HG03159 (cell line): ENCODE data around the gene CSH2.
"Not testable (repeated sequence)": the region's sequence is repeated elsewhere in the genome, so short reads cannot be mapped to it uniquely, and the experiment has no call there.

ENCODE experiments used
- ATAC-seq: cut with Tn5 transposase; IDR thresholded peaks from one replicate; pipeline ENCODE4 v1.9.1; 2021; ENCODE audit warnings: mild to moderate bottlenecking, moderate library complexity; ENCODE audit not compliant: unreplicated experiment

Gene CSH2

DNA sequence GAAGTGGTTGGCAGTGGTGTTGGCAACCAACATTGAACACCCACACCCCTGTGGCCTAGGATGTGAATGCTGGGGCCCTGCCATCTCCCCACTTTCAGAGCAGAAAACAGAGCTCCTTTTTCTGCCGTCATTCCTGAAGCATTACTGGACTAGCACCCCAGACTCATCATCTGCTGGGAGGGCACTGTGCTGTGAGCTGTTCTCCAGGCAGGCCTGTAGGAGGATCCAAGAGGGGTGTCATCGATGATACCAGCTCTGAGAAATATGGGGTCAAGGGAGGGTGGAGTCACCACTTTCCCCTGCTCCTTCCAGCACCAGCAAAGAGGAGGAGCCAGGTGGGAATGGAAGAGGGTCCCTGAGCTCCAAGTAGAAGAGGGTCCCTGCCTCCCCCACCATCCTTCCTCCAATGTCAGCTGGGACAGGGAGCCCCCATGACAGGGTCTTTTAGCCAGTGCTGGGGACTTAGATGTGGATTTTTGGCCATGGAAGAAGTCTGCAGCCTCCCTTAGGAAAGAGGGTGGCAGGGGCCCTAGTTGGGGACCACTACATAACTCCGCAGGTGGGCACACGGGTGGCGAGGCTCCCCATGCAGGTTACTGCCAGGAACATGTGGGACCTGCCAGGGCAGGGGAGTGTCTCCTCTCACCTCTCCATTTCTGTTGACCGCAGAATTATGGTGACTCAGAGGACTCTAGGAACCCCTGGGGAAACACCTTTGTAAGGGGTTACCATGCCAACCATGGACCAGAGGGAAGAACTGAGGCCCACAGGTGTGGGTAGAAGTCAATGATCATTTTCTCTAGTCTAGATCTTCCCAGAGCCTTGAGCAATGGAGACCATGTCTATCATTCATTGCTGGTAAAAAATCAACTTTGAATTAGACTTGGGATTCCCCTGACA is 25.7 kb upstream of the CSH2 start:
- ATAC-seq: not testable (repeated sequence)

DNA sequence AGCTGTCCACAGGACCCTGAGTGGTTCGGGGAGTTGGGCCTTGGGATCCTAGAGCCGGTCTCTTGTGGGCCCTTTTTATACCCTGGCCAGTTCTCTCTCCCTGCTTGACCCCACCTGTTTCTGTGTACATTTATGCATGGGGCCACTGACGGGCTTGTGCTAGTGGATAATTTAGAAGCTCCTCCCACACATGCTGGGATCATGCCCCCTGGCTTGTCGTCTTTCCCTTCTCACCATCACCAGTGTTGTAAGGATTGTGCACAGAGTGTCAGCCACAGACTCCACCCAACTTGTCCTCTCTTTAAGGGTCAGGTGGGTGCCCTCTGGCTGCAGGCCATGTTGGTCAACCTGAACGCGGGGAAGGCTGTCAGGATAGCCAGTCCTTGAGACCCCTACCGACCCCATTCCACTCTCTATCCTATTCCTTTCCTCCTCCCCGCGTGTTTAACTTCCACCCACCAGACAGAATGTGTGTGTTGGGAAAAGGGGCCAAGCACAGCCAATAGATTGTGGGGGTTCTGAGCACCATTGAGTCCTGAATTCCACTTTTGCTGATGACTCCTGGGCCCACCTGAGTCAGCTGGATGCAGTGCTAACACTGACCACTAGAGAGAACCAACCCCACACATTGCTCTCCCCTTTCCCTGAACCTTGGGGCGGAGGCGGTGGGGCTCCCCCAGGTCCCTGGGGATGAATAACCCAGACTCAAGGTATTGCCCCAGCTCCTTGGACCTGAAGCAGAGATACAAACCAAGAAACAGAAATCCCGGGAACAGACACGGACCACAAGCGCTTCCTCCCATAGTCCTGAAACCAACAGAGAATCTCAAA is 23.3 kb upstream of the CSH2 start, which contains the start of gene CSH1:
Gene CSH1 (minus strand): TSS at position 51 of the 831 bp plus-strand sequence. CDS start 63 bp downstream, outside the sequence.
- not testable (repeated sequence) for ATAC-seq

DNA sequence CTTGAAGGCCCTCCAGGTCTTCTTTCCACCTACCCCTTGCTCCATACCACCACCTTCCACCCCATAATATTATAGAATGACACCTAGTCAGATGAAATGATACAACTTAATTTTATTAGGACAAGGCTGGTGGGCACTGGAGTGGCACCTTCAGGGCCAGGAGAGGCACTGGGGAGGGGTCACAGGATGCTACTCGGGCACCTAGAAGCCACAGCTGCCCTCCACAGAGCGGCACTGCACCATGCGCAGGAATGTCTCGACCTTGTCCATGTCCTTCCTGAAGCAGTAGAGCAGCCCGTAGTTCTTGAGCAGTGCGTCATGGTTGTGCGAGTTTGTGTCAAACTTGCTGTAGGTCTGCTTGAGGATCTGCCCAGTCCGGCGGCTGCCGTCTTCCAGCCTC is 21.3 kb upstream of the CSH2 start:
- not testable (repeated sequence) for ATAC-seq

DNA sequence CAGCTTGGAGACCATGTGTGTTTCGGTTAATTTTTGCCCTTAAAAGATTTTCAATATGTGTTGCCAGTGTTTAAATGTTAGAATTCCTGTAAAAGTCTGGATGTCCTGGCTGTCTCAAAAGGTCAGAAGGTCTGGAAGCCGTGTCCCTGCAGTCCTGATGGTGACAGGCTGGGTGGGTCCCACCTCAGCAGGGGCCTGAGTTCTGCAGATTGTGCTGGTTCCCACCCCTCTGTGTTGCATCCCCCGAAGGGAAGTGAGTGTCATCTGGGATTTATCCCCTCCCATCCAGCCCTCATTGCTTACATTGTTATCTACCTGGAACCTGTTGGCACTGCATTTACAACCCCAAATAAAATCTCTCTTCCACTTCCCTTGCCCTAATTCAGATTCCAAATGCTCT is 20.5 kb upstream of the CSH2 start:
- not testable (repeated sequence) for ATAC-seq

DNA sequence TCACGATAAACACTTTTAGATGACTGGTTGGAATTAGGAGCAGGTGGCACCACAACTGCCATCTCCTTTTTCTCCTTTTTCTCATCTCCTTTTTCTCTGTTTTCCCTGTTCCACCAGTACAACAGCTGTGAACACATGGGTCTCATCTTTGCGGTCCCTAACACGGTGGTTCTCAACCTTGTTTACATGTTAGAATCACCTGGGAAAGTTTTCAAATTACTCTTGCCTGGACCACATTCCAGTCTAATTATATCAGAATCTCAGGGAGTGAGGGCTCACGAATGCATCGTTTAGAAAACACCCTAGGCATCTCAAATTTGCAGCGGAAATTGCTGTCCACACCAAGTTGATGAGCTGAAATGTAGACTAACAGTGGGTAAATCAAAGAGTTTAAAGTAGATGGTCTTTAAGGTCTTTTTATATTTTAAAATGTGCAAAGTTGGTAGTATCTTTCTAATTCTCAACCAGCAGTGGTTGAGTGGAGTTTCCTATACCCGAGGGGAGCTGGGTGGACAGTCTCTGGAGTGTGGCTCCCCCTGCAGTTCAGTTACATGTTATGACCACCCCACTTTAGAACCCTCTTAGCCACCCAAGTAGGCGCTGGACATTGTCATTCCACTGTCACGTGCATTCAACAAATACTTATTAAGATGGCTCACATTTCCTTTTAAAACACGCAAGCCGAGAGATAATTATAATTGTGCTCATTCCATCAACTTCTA is 19.0 kb upstream of the CSH2 start:
- ATAC-seq: not testable (repeated sequence)

DNA sequence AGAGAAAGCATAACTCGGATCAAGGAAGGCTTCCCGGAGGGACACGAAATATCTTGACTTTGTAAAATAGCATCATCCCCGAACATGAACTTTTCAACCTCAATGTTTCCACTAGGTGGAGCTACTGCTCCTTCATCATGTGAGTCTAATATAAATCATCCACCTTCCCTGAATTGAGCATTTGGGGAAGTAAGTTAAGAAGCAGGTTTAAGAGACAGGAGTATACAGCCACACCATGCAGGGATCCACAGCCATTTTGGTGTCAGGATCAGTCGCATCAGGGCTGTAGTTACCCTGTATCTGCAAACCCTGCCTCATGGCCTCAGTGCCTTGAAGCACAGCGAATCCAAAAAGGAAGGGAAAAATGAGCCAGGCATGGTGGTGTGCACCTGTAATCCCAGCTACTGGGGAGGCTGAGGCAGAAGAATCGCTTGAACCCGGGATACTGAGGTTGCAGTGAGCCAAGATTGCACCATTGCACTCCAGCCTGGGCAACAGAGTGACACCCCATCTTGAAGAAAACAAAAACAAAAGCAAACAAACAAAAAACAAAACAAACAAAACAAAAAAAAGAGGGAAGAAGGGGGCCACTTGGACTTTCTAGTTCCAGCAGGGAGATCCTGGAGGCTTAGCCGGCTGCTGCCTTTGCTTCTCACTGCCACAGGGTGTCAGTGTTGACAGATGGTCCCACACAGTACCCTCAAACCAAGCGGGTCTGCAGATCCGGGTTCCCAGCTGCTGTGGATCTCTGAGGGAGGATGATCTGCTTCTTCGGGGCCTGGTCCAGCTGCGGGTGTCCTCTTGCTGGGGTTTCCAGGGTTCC is 15.8 kb upstream of the CSH2 start:
- not testable (repeated sequence) for ATAC-seq

DNA sequence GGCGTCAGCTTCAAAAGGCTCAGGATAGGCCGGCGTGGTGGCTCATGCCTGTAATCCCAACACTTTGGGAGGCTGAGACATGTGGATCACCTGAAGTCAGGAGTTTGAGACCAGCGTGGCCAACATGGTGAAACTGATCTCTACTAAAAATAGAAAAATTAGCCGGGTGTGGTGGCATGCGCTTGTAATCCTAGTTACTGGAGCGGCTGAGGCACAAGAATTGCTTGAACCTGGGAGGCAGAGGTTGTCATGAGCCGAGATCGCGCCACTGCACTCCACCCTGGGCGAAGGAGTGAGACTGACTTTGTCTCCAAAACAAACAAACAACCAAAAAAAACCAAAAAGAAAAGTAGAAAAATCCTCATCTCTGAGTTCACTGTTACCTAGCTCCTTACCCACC is 11.6 kb upstream of the CSH2 start:
- not testable (repeated sequence) for ATAC-seq

DNA sequence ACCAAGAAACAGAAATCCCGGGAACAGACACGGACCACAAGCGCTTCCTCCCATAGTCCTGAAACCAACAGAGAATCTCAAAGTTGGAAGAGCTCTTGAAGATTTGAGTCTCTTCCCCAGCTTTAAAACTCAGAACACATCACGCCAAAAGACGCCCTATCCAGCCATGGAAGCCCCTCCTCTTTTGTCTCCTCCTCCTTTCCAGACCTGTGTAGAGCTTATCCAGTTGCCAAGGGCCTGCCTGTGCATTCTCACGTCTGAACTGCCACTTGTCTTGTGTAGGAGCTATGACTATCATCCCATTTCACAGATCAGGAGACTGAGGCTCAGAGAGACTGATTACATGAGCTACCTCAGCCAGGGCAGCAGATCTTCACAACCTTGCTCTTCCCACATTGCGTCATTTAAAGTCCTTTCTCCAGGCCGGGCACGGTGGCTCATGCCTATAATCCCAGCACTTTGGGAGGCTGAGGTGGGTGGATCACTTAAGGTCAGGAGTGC is 9.2 kb upstream of the CSH2 start:
- not testable (repeated sequence) for ATAC-seq

DNA sequence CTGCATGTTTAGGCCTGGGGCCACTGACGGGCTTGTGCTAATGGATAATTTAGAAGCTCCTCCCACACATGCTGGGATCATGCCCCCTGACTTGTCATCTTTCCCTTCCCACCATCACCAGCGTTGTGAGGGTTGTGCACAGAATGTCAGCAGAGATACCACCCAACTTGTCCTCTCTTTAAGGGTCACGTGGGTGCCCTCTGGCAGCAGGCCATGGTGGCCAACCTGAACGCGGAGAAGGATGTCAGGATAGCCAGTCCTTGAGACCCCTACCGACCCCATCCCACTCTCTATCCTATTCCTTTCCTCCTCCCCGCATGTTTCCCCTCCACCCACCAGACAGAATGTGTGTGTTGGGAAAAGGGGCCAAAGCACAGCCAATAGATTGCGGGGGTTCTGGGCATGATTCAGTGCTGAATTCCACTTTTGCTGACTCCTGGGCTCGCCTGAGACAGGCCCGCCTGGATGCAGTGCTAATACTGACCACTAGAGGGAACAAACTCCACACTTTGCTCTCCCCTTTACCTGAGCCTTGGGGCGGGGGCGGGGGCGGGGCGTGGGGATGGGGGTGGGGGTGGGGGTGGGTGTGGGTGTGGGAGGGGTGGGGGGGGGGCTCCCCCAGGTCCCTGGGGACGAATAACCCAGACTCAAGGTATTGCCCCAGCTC is 8.6 kb upstream of the CSH2 start, which contains the start of gene GH2:
Gene GH2 (minus strand): TSS at position 10 of the 667 bp plus-strand sequence. CDS start 143 bp downstream, outside the sequence.
- no peak for ATAC-seq

DNA sequence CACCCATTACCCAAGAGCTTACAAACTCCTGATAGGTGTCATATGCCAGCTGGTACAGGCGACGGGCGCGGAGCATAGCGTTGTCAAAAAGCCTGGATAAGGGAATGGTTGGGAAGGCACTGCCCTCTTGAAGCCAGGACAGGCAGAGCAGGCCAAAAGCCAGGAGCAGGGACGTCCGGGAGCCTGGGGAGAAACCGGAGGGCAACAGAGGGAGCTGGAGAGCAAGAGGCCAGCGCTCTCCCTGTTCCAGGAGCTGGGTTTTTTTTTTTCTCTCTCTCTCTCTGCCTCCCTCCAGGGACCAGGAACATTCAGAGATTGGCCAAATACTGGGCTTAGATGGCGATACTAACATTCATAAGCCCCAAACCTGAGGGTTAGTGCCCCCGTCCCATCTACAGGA is 7.9 kb upstream of the CSH2 start:
- ATAC-seq: not testable (repeated sequence)

DNA sequence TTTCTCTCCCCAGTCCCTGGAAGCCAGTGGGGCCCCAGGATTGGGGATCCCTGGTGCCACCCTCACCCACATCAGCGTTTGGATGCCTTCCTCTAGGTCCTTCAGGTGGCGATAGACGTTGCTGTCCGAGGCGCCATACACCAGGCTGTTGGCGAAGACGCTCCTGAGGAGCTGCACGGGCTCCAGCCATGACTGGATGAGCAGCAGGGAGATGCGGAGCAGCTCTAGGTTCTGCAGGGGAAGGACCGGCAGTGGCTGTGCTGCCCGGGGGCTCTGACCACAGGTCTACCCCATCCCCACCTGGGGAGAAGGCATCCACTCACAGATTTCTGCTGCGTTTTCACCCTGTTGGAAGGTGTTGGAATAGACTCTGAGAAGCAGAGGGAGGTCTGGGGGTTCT is 7.2 kb upstream of the CSH2 start:
- no peak for ATAC-seq

DNA sequence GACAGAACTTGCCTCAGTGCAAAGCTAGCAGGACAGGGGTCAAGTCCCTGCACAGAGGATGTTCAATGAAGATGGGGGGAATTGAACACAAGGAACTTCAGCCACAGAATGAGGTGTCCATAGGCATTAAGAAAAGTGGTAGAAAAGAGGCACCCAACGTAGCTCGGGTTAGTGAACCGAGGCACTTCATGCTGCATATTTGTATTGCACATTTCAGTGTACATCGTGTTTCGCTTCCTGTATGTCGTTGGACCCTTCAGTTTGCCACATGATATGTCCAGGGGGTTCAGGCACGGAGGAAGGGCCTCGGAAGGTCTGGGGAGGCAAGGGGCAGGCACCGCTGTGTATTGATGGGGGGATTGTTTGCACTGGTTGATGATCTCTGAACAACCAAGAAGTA is 4.9 kb upstream of the CSH2 start:
- not testable (repeated sequence) for ATAC-seq

DNA sequence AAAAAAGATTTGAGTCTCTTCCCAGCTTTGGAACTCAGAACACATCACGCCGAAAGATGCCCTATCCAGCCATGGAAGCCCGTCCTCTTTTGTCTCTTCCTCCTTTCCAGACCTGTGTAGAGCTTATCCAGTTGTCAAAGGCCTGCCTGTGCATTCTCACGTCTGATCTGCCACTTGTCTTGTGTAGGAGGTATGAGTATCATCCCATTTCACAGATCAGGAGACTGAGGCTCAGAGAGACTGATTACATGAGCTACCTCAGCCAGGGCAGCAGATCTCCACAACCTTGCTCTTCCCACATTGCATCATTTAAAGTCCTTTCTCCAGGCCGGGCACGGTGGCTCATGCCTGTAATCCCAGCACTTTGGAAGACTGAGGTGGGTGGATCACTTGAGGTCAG is 1.2 kb upstream of the CSH2 start:
- ATAC-seq: not testable (repeated sequence)

DNA sequence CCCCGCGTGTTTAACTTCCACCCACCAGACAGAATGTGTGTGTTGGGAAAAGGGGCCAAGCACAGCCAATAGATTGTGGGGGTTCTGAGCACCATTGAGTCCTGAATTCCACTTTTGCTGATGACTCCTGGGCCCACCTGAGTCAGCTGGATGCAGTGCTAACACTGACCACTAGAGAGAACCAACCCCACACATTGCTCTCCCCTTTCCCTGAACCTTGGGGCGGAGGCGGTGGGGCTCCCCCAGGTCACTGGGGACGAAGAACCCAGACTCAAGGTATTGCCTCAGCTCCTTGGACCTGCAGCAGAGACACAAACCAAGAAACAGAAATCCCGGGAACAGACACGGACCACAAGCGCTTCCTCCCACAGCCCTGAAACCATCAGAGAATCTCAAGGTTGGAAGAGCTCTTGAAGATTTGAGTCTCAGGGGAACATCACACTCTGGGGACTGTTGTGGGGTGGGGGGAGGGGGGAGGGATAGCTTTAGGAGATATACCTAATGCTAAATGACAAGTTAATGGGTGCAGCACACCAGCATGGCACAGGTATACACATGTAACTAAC is 667 bp upstream of the CSH2 start:
- ATAC-seq: not testable (repeated sequence)

DNA sequence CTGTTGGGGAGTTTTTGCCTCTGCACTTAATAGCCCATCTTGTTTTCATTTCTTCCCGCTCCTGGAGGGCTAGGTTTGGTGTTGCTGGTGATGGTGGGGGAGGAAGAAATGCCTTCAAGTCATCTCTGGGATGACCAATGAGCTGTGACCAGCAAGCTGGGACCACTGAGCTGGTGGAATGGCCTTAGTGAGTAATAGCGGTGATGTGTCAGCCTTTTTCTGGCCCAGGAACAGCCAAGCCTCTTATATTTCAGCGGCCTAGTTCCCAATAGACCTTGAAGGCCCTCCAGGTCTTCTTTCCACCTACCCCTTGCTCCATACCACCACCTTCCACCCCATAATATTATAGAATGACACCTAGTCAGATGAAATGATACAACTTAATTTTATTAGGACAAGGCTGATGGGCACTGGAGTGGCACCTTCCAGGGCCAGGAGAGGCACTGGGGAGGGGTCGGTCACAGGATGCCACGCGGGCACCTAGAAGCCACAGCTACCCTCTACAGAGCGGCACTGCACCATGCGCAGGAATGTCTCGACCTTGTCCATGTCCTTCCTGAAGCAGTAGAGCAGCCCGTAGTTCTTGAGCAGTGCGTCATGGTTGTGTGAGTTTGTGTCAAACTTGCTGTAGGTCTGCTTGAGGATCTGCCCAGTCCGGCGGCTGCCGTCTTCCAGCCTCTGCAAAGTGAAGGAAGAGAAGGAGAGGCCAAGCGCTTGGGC is 1.7 kb downstream of the CSH2 start:
- ATAC-seq: not testable (repeated sequence)

DNA sequence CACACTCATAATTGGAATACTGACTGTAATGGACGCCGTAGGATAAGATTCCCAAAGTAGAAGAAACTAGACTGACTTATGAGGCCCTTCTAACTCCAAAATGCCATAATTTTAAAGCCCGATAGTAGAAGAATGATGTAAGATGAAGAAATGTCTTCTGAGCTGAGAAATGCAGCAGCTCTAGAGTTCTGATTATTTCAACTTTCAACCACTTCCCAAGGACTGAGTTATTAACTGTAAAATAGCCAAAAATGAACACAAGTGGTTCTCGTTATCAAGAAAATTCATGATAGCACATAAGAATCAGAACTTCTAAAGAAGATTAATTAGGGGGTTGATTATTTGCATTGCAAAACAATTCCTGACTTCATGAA is 3.2 kb downstream of the CSH2 start:
- ATAC-seq: not testable (repeated sequence)

DNA sequence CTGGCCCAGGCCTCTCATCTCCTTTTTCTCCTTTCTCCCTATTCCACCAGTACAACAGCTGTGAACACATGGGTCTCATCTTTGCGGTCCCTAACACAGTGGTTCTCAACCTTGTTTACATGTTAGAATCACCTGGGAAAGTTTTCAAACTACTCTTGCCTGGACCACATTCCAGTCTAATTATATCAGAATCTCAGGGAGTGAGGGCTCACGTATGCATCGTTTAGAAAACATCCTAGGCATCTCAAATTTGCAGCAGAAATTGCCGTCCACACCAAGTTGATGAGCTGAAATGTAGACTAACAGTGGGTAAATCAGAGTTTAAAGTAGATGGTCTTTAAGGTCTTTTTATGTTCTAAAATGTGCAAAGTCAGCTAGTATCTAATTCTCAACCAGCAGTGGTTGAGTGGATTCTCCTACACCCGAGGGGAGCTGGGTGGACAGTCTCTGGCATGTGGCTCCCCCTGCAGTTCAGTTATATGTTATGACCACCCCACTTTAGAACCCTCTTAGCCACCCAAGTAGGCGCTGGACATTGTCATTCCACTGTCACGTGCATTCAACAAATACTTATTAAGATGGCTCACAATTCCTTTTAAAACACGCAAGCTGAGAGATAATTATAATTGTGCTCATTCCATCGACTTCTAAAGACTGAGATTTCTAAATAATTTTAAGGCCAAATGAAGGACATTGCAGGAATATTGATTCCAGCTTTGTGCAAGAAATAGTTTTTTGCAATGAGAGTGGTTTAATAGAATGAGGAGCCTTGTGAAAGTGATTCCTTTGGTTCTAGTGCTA is 3.8 kb downstream of the CSH2 start:
- ATAC-seq: not testable (repeated sequence)
